ENCODE measurements around the gene DUSP7. TPM values are rescaled to one million over a fixed set of nuclear protein-coding genes. Genes with fewer than 3 reads are reported as not detected.

Gene DUSP7
- total and polyA plus RNA-seq, 9 of the 15 experiments (the other 6 are each of a cell fraction or from before 2014, with no cell fraction given), result 0.45 to 15.8 (median 8.2) TPM

DNA sequence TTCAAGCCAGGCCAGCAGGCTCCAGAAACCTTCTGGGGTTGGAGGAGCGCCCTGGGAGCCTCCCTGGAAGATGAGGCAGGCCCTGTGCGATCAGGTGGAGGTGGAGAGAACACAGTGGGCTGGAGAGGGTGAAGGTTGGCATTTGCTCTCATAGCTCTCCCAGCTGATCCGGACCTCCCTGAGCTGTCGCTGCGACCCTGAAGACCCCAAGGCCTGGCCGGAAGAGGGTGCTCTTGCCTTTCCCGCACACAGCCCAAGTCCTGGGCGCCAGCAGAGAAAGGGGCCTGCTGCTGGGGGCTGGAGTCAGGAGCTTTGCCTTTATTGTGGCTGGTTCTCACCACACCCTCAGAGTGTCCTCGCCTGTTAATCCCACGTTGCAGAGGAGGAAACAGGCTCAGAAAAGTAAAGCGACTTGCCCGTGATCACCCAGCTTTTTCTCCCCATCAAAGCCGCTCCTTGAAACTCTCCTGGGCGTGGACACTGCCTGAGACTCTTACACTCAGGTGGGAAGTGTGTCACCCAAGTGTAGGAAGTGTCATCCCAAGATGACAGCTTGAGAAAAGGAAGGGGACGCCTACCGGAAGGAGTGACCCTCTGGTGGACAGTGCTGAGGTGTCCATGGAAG lies 52.1 kb downstream of the DUSP7 start:
- Histone ChIP-seq H3K27ac (ENCODE audit: extremely low read depth, low read depth, low read length) (no peak overlapping the region), H4K20me1 (replicated peaks; ENCODE audit: control insufficient read depth, insufficient read depth, low read length) (no peaks in the 10 kb centered on the region), H3K36me3 (ENCODE audit: control insufficient read depth, insufficient read depth, low read length) (no peaks in the 10 kb centered on the region), H3K4me2 (ENCODE audit: insufficient read depth, low read length) (no peak overlapping the region), H3K79me2 (ENCODE audit: control insufficient read depth, insufficient read depth, low read length) (no peaks in the 10 kb centered on the region), H3K9ac (ENCODE audit: insufficient read depth in 1 of 2, low read depth in 2 of 2, low read length in 2 of 2) (peak overlapping the region in 1 of 2 experiments; percentile 76; a peak in 1 of 4 replicates), H3K4me1 (replicated peaks in 1 of 2; ENCODE audit: control insufficient read depth in 2 of 2, insufficient read depth in 2 of 2, low read length in 2 of 2) (peaks cover 26 to 39% of the 10 kb centered on the region in 2 experiments), H3K4me3 (no peak overlapping the region), H3K9me1 (ENCODE audit: control insufficient read depth, insufficient read depth, low read length) (no peaks in the 10 kb centered on the region), H3K27me3 (ENCODE audit: control insufficient read depth in 2 of 2, insufficient read depth in 2 of 2, low read length in 2 of 2) (no peaks in the 10 kb centered on the region), H3K9me3 (replicated peaks; ENCODE audit: control insufficient read depth, insufficient read depth, low read depth, low read length) (no peaks in the 10 kb centered on the region), H2AFZ (ENCODE audit: low read depth, low read length) (no peak overlapping the region)
- BruUV-seq (replicated peaks), result no TSS peak
- WGBS (ENCODE audit: insufficient coverage, low coverage, missing lambda C conversion rate), result 9% methylated on average over 9 of the region's 16 CpGs
- CTCF ChIA-PET (ENCODE audit: low intra/inter-chr PET ratio), result interaction anchor here (5.3 kb wide), 1 partner anchor 140 kb away, joined by 36 read pairs; no protein-coding TSS in a partner anchor
- intact Hi-C loops (cut with micrococcal nuclease), result loop anchor here (5.0 kb wide), 5 partner anchors 48 to 443 kb away; partner anchors contain the start of genes GLYCTK and SEMA3G
- in situ Hi-C loops (cut with MboI), result loop anchor here (5.0 to 25.0 kb wide), 2 partner anchors 123 to 383 kb away; no protein-coding TSS in a partner anchor
- DNase-seq (ENCODE audit: extremely low read depth in 1 of 4, low spot score in 3 of 4) (peak in 2 of 4 experiments; percentile 57 to 62), FAIRE-seq (peak; percentile 54), ATAC-seq (peak; percentile 78)
- POLR2A ChIA-PET, result interaction anchor here (0.7 to 1.2 kb wide), 6 partner anchors 8 to 69 kb away, joined by 3 to 5 read pairs (median 4); partner anchors contain the start of genes ABHD14B and RPL29
- TF ChIP-seq RAD21 (CRISPR knock-in tag; conservative IDR thresholded peaks at IDR 0.05 in 1 of 2, IDR thresholded peaks at IDR 0.05 in 1 of 2) (peak; percentile 65 to 81), ZNF76 (CRISPR knock-in tag; IDR thresholded peaks at IDR 0.05; ENCODE audit: borderline replicate concordance) (no peak), BACH1 (tag; IDR thresholded peaks at IDR 0.05) (no peak), RB1 (IDR thresholded peaks at IDR 0.05; ENCODE audit: low read depth) (no peak), MXI1 (IDR thresholded peaks at IDR 0.05; ENCODE audit: low read depth, low read length) (no peak), ZBTB7A (IDR thresholded peaks at IDR 0.05; ENCODE audit: borderline replicate concordance, control insufficient read depth, low read depth, low read length) (peak; percentile 93), XRCC4 (IDR thresholded peaks at IDR 0.05; ENCODE audit: extremely low read depth, insufficient read depth, insufficient read length) (no peak), ASH1L (IDR thresholded peaks at IDR 0.05; ENCODE audit: borderline replicate concordance, low read depth, partially characterized antibody) (no peak), CHD4 (IDR thresholded peaks at IDR 0.05; ENCODE audit: insufficient read depth, insufficient replicate concordance, low read depth, low read length, poor library complexity, severe bottlenecking) (no peak), SMC3 (conservative IDR thresholded peaks at IDR 0.05; ENCODE audit: insufficient read depth, low read depth, low read length) (peak; percentile 49; the same call in 1 of the 2 replicates), ZNF274 (IDR thresholded peaks at IDR 0.05; ENCODE audit: borderline replicate concordance, low read depth, low read length) (no peak), ATF7 (IDR thresholded peaks at IDR 0.05) (no peak)
- TF ChIP-seq, protein P1, sequence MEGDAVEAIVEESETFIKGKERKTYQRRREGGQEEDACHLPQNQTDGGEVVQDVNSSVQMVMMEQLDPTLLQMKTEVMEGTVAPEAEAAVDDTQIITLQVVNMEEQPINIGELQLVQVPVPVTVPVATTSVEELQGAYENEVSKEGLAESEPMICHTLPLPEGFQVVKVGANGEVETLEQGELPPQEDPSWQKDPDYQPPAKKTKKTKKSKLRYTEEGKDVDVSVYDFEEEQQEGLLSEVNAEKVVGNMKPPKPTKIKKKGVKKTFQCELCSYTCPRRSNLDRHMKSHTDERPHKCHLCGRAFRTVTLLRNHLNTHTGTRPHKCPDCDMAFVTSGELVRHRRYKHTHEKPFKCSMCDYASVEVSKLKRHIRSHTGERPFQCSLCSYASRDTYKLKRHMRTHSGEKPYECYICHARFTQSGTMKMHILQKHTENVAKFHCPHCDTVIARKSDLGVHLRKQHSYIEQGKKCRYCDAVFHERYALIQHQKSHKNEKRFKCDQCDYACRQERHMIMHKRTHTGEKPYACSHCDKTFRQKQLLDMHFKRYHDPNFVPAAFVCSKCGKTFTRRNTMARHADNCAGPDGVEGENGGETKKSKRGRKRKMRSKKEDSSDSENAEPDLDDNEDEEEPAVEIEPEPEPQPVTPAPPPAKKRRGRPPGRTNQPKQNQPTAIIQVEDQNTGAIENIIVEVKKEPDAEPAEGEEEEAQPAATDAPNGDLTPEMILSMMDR (IDR thresholded peaks at IDR 0.05 in 2 of 3, conservative IDR thresholded peaks at IDR 0.05 in 1 of 3; ENCODE audit: insufficient read depth in 2 of 3, low read depth in 1 of 3, low read length in 3 of 3), result peak; percentile 67 to 78 (median 72)
- TF ChIP-seq, protein P2, sequence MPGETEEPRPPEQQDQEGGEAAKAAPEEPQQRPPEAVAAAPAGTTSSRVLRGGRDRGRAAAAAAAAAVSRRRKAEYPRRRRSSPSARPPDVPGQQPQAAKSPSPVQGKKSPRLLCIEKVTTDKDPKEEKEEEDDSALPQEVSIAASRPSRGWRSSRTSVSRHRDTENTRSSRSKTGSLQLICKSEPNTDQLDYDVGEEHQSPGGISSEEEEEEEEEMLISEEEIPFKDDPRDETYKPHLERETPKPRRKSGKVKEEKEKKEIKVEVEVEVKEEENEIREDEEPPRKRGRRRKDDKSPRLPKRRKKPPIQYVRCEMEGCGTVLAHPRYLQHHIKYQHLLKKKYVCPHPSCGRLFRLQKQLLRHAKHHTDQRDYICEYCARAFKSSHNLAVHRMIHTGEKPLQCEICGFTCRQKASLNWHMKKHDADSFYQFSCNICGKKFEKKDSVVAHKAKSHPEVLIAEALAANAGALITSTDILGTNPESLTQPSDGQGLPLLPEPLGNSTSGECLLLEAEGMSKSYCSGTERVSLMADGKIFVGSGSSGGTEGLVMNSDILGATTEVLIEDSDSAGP (CRISPR knock-in tag; IDR thresholded peaks at IDR 0.05), result no peak
- TF ChIP-seq, protein P3, sequence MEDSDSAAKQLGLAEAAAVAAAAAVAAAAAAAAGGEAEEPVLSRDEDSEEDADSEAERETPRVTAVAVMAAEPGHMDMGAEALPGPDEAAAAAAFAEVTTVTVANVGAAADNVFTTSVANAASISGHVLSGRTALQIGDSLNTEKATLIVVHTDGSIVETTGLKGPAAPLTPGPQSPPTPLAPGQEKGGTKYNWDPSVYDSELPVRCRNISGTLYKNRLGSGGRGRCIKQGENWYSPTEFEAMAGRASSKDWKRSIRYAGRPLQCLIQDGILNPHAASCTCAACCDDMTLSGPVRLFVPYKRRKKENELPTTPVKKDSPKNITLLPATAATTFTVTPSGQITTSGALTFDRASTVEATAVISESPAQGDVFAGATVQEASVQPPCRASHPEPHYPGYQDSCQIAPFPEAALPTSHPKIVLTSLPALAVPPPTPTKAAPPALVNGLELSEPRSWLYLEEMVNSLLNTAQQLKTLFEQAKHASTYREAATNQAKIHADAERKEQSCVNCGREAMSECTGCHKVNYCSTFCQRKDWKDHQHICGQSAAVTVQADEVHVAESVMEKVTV (CRISPR knock-in tag; IDR thresholded peaks at IDR 0.05), result peak; percentile 39; the same call in 1 of the 2 replicates
